Esophagus muscularis mucosa (tissue), 4 donors: Measurements from ENCODE around the gene PTPN3. TPM values are rescaled to one million over a fixed set of nuclear protein-coding genes. Genes with fewer than 3 reads are reported as not detected.

Experiments used
- DNase-seq: peaks from one replicate; pipeline ENCODE4 v3.0.0-alpha.2; 2017; ENCODE audit errors: extremely low spot score
- H3K27ac ChIP-seq, 4 donors: fragments of 200-600 bp; sonication (generic); replicated peaks in 1 of 4; 1 replicate in 3 of 4; 2 replicates in 1 of 4; pipeline ENCODE4 v1.5.1; 2016 to 2019; ENCODE audit warnings: mild to moderate bottlenecking in 1 of 4
- H3K27me3 ChIP-seq, 4 donors: fragments of 200-600 bp; sonication (generic); one replicate each; pipeline versions ENCODE4 v1.5.1 to v1.6.0; 2016 to 2019
- H3K36me3 ChIP-seq, 4 donors: fragments of 200-600 bp; sonication (generic); one replicate each; pipeline ENCODE4 v1.5.1; 2016 to 2019
- H3K4me1 ChIP-seq, 4 donors: fragments of 200-600 bp; sonication (generic); one replicate each; pipeline ENCODE4 v1.5.1; 2016 to 2019
- H3K4me3 ChIP-seq, 4 donors: fragments of 200-600 bp; sonication (generic); 1 replicate in 2 of 4; 2 replicates in 2 of 4; pipeline ENCODE4 v1.5.1; 2016 to 2019; ENCODE audit warnings: mild to moderate bottlenecking in 4 of 4, moderate library complexity in 1 of 4
- H3K9me3 ChIP-seq, 4 donors: fragments of 200-600 bp; sonication (generic); 1 replicate in 3 of 4; 2 replicates in 1 of 4; pipeline ENCODE4 v1.5.1; 2016 to 2019
- CTCF ChIP-seq, 3 experiments: fragments of 200-600 bp in 2 of 3; fragments of 450-650 bp in 1 of 3; sonication (generic) in 2 of 3; IDR thresholded peaks; one replicate each; pipeline ENCODE4 v1.5.1; 2017 to 2019; ENCODE audit warnings: antibody characterized with exemption in 3 of 3, mild to moderate bottlenecking in 2 of 3, moderate library complexity in 1 of 3
- EP300 ChIP-seq: sonication (generic); formaldehyde crosslinking; IDR thresholded peaks from one replicate; pipeline ENCODE4 v1.6.1; 2017; ENCODE audit warnings: antibody characterized with exemption
- POLR2A ChIP-seq: fragments of 450-650 bp; IDR thresholded peaks from one replicate; pipeline ENCODE4 v1.6.1; 2017; ENCODE audit warnings: antibody characterized with exemption, moderate library complexity, mild to moderate bottlenecking, low read depth
- POLR2AphosphoS5 ChIP-seq, 2 donors: sonication (generic); formaldehyde crosslinking; IDR thresholded peaks; one replicate each; pipeline ENCODE4 v1.6.1; 2017; ENCODE audit warnings: antibody characterized with exemption in 2 of 2
- WGBS: methylation state at CpG from one replicate; pipeline ENCODE4 v1.1.5; 2018; 5-methylcytosine and 5-hydroxymethylcytosine counted together
- intact Hi-C: fragments of 100-400 bp; cut with DNase I; formaldehyde crosslinking; loops from one replicate; pipeline ENCODE4 v1.15.1; 2023
- total RNA-seq, 4 donors: library from RNA; depleted of rRNA; stranded (reverse); fragments of >200 nt; gene quantifications; one replicate each; pipeline versions ENCODE4 v1.1.0 to v1.2.1, GENCODE V29; 2016

Gene PTPN3
- total RNA-seq, 4 donors from 2014 or later, result 0.83 to 2.0 (median 1.3) TPM

- peaks cover 0 to 10% (median 0%) of the 10 kb centered on the region in 4 donors for H3K27me3 ChIP-seq
- H3K9me3 ChIP-seq, result no peaks in the 10 kb centered on the region
- no peak overlapping the region for H3K4me3 ChIP-seq
- TF ChIP-seq EP300, result no peak
- TF ChIP-seq POLR2AphosphoS5 (IDR thresholded peaks at IDR 0.05), result no peak
- TF ChIP-seq POLR2A, result no peak
- TF ChIP-seq CTCF (IDR thresholded peaks at IDR 0.05), result no peak
- WGBS, result 91% methylated on average over 1 of the region's 5 CpGs
- H3K27ac ChIP-seq, result no peak overlapping the region
- H3K4me1 ChIP-seq, result no peaks in the 10 kb centered on the region
- H3K36me3 ChIP-seq, result peaks cover 0 to 88% (median 0%) of the 10 kb centered on the region in 4 donors
- intact Hi-C loops, result loop anchor here (10.0 kb wide), 1 partner anchor 159 kb away; no protein-coding TSS in a partner anchor
- no peak for DNase-seq
Measured at GRCh38 chr9:109403766-109404320, 94.3 kb downstream of the PTPN3 start.

GRCh38 chr9:109403116-109403515 lies 95.0 kb downstream of the PTPN3 start:
- peaks cover 0 to 91% (median 0%) of the 10 kb centered on the region in 4 donors for H3K36me3 ChIP-seq
- WGBS, result 75% methylated on average over 2 of the region's 2 CpGs
- intact Hi-C loops, result loop anchor here (10.0 kb wide), 1 partner anchor 158 kb away; no protein-coding TSS in a partner anchor
- H3K4me1 ChIP-seq, result no peaks in the 10 kb centered on the region
- no peak for DNase-seq
- no peak overlapping the region for H3K27ac ChIP-seq
- no peaks in the 10 kb centered on the region for H3K9me3 ChIP-seq
- peaks cover 0 to 10% (median 0%) of the 10 kb centered on the region in 4 donors for H3K27me3 ChIP-seq
- no peak overlapping the region for H3K4me3 ChIP-seq
- TF ChIP-seq CTCF (IDR thresholded peaks at IDR 0.05) (no peak), POLR2AphosphoS5 (IDR thresholded peaks at IDR 0.05) (no peak), POLR2A (no peak), EP300 (no peak)

DNA sequence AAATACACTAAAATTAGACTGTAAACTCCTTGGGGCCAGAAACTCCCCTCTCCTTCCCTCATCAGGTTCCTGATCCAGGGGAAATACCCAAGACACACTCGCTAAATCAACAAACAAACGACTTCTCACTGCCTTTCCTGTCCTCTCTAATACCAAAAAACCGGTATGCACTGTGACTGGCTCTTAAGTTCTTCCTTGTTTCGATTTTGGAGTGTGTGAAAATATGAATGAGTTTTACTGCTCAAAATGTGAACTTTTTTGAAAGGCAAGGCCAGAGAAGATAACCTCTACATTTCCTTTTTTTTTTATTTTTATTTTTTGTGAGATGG lies 96.2 kb downstream of the PTPN3 start:
- WGBS, result 61% methylated on average over 4 of the region's 4 CpGs
- TF ChIP-seq POLR2AphosphoS5 (IDR thresholded peaks at IDR 0.05), result no peak
- TF ChIP-seq CTCF (IDR thresholded peaks at IDR 0.05), result no peak
- no peak for TF ChIP-seq EP300
- no peaks in the 10 kb centered on the region for H3K9me3 ChIP-seq
- peaks cover 0 to 10% (median 0%) of the 10 kb centered on the region in 4 donors for H3K27me3 ChIP-seq
- no peak overlapping the region for H3K27ac ChIP-seq
- H3K36me3 ChIP-seq, result peaks cover 0 to 92% (median 0%) of the 10 kb centered on the region in 4 donors
- H3K4me1 ChIP-seq, result no peaks in the 10 kb centered on the region
- intact Hi-C loops, result loop anchor here (10.0 kb wide), 1 partner anchor 157 kb away; no protein-coding TSS in a partner anchor
- no peak for DNase-seq
- H3K4me3 ChIP-seq, result no peak overlapping the region

DNA sequence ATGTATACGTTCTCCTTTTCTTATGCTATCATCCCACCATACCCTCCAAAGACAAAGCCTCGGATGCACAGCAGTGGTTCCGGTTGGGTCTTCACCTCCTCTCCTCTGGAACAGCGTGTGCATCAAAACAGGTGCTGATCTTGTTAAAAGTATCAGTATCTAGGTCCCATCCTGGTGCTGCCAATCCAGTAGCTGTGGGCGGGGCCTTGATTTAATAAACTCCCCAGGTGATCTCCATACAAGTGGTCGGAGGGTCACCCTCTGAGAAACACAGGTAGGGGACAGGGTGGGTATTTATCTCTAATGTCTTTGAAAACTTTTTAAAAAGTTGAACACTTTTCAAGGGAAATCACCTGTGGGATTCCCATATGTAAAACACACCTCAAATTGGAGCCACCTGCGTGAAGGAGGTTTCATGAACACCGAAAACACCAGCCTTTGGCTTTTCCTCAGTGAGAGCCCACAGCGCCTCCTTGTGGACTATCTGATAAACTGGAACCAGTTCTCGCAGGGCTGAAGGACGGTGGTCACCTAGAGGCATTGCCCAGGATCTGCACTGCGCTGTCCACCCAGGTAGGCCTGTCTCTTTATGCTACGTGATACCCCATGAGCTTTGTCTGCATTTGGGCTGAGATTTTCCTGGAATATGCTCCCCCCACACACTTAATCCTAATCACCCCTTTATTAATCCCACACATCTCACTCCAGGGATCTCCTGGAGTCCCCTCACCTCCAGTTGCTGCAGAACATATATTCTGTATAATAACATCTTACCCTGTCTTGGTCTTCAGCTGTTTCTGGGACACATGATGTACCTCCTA lies 96.7 kb downstream of the PTPN3 start:
- intact Hi-C loops, result loop anchor here (10.0 kb wide), 1 partner anchor 157 kb away; no protein-coding TSS in a partner anchor
- Histone ChIP-seq H3K4me3 (no peak overlapping the region), H3K9me3 (no peaks in the 10 kb centered on the region), H3K27me3 (peaks cover 0 to 10% (median 0%) of the 10 kb centered on the region in 4 donors), H3K36me3 (peaks cover 0 to 90% (median 0%) of the 10 kb centered on the region in 4 donors), H3K27ac (no peak overlapping the region), H3K4me1 (no peaks in the 10 kb centered on the region)
- WGBS, result 67% methylated on average over 12 of the region's 13 CpGs
- TF ChIP-seq EP300 (no peak), CTCF (IDR thresholded peaks at IDR 0.05) (peak in 2 of 3 experiments; percentile 34 to 49)
- no peak for DNase-seq
